Left renal cortex interstitium (tissue), 4 donors: ENCODE measurements around the gene GRIK3. TPM values are rescaled to one million over a fixed set of nuclear protein-coding genes. Genes with fewer than 3 reads are reported as not detected.

ENCODE experiments used
- DNase-seq, 4 donors: peaks; one replicate each; pipeline ENCODE4 v3.0.0-alpha.2; 2013; ENCODE audit warnings: low read depth in 4 of 4, low spot score in 2 of 4, missing footprints in 1 of 4
- polyA plus RNA-seq, 4 donors: library from polyadenylated mRNA; unstranded; fragments of 120-200 nt; gene quantifications; one replicate each; pipeline ENCODE4 v1.2.1, GENCODE V29; 2013; ENCODE audit not compliant: insufficient read length in 4 of 4

The GRIK3 gene
- polyA plus RNA-seq, 4 donors, result 3.1 to 4.2 (median 3.3) TPM

- DNase-seq, result no peak
Measured at GRCh38 chr1:36839485-36839884, 194.8 kb downstream of the GRIK3 start.

- DNase-seq, result no peak
Measured at GRCh38 chr1:36838888-36839287, 195.4 kb downstream of the GRIK3 start.

- no peak for DNase-seq
Measured at GRCh38 chr1:36836916-36837315, 197.4 kb downstream of the GRIK3 start.

GRCh38 chr1:36836196-36836883 lies 198.0 kb downstream of the GRIK3 start:
- no peak for DNase-seq

- DNase-seq, result no peak
Measured at GRCh38 chr1:36835696-36836095, 198.6 kb downstream of the GRIK3 start.

- DNase-seq, result no peak
Measured at GRCh38 chr1:36835017-36835695, 199.2 kb downstream of the GRIK3 start.

GRCh38 chr1:36834586-36834985 lies 199.7 kb downstream of the GRIK3 start:
- DNase-seq, result no peak

GRCh38 chr1:36831186-36831810 lies 203.0 kb downstream of the GRIK3 start:
- no peak for DNase-seq

- DNase-seq, result no peak
Measured at GRCh38 chr1:36829961-36830360, 204.4 kb downstream of the GRIK3 start.

GRCh38 chr1:36829066-36829465 lies 205.2 kb downstream of the GRIK3 start:
- DNase-seq, result no peak

GRCh38 chr1:36825226-36825625 lies 209.1 kb downstream of the GRIK3 start:
- DNase-seq, result no peak

- DNase-seq, result peak; percentile 19 to 50 (median 32)
Measured at GRCh38 chr1:36824390-36824861, 209.9 kb downstream of the GRIK3 start.

GRCh38 chr1:36822648-36823047 lies 211.7 kb downstream of the GRIK3 start:
- DNase-seq, result no peak

- no peak for DNase-seq
Measured at GRCh38 chr1:36821386-36821785, 212.9 kb downstream of the GRIK3 start.

GRCh38 chr1:36818771-36819170 lies 215.5 kb downstream of the GRIK3 start:
- DNase-seq, result no peak

GRCh38 chr1:36816348-36816747 lies 218.0 kb downstream of the GRIK3 start:
- DNase-seq, result no peak

GRCh38 chr1:36814774-36815173 lies 219.5 kb downstream of the GRIK3 start:
- DNase-seq, result no peak

- DNase-seq, result no peak
Measured at GRCh38 chr1:36814083-36814482, 220.2 kb downstream of the GRIK3 start.

- no peak for DNase-seq
Measured at GRCh38 chr1:36807262-36807661, 227.1 kb downstream of the GRIK3 start.

GRCh38 chr1:36805979-36806640 lies 228.2 kb downstream of the GRIK3 start:
- no peak for DNase-seq

GRCh38 chr1:36804669-36805314 lies 229.5 kb downstream of the GRIK3 start:
- DNase-seq, result no peak
